HG03342 (cell line): ENCODE measurements around the gene MX1.

ENCODE experiments used
- ATAC-seq: cut with Tn5 transposase; IDR thresholded peaks from one replicate; pipeline ENCODE4 v1.9.1; 2021; ENCODE audit warnings: mild to moderate bottlenecking, moderate library complexity; ENCODE audit not compliant: unreplicated experiment

MX1 gene

DNA sequence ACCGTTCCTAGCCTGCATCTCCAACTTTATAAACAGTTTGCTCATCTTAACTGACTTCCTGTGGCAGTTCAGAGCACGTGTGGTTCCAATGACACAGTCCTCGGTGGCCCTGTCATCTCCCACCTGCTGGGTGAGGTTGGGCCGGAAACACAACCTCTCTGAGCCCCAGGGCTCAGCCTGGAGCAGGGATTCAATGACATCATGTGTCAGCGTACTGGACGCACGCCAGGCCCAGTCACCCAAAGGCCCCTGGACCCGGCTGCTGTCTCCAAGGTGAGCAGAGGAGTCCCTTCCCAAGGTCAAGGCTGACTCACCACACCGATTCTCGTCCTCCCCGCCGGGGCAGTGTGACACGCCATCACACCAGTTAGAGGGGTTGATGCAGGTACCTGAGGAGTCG, 62.0 kb downstream of the MX1 start:
- ATAC-seq: no peak

DNA sequence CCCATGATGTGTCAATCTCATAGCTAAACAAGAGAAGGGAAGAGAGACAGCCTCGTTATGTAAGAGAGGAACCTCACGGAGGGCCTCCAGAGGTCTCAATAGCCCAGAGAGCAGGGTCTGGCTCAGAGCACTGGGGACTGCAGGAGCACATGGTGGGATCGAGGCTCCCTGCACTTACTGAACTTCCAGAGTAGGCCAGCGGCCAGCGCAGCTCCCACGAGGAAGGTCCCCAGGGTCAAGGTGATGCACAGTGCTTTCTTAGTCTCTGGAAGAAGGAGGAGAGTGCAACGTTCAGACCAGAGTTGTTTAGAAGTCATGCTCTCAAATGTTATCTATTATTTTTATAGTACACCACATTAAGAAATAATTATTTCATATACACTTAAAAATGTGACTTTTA, 63.3 kb downstream of the MX1 start:
- ATAC-seq: no peak

DNA sequence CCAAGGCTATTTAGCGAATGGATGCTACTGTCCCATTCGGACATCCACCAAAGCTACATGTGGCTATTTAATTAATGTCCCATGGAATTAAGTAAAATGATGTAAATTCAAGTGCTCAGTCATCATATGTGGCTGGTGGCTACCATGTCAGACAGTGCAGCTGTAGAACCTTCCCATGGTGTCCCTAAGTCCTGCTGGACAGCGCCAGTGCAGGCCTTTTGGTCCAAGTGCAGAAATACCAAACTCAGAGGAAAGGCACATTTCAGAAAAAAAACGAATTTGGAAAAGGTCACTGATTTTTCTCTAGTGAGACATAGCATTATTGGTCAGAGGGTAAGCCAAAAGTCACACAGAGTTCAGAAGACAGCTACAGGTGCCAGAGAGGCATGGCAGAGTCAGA, 64.3 kb downstream of the MX1 start:
- ATAC-seq: no peak

DNA sequence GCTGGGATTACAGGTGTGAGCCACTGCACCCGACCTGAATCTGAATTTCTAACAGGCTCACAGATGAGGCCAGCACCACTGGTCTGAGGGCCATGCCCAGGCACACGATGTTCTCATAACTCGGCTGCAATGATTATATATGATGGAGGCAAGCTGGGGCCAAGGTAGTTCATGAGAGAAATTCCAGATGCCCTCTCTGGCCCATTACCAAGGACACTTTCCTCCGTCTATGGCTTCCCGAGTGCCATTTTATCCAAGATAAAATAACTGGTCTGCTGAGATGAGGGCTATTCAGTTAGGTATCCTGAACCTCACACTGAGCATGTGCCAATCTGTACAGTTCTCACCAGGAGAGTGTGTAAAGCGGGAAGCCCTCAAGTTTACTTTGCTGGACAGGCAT, 65.4 kb downstream of the MX1 start:
- ATAC-seq: no peak

DNA sequence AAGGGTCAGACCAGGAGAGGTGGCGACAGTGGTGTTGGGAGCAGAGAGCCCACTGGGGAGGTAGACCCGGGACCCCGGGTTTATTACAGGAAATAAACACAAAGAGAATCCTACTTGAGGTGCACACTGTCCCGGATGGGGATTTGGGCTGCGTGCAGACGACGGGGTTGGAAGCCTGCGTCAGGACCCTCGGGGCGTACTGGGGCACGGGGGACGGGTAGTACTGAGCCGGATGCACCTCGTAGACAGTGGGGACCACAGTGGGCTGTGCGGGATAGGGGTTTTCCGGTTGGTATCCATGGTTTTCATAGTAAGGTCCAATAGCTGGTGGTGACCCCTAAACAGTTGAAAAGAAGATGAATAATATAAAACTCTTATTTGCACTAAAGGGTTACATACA, 68.2 kb downstream of the MX1 start:
- no peak for ATAC-seq

DNA sequence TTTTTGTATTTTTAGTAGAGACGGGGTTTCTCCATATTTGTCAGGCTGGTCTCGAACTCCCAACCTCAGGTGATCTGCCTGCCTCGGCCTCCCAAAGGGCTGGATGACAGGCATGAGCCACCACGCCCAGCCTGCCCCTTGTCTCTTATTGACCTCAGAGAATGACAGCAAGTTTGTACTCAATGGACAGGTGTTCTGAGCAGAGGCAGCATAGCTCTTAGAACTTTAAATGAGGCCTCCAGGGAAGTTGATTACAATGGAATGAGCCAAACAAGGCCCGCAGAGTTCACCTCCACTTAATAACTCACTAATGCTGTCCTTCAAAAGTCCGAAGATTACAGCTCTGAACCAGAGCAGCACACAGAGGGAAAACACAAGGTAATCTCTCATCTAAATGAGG, 71.0 kb downstream of the MX1 start:
- ATAC-seq: no peak

DNA sequence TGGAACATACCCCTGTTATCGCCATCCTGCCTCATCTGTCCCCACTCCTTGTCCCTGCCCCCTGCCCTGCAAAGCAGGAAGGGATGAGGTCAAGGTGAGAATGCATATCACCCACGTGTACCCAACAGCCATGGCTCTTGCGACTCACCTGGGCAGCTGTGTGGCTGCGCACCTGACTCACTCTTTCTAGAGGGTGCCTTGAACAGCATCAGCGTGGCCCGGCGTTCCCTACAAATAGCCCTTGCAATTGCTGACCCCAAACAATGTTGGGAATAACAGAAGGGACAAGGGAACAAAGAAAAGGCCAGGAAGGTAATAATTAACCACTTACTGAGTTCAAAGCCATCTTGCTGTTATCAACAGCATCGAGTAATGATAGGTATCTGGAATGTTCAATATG, 71.7 kb downstream of the MX1 start:
- ATAC-seq: no peak

DNA sequence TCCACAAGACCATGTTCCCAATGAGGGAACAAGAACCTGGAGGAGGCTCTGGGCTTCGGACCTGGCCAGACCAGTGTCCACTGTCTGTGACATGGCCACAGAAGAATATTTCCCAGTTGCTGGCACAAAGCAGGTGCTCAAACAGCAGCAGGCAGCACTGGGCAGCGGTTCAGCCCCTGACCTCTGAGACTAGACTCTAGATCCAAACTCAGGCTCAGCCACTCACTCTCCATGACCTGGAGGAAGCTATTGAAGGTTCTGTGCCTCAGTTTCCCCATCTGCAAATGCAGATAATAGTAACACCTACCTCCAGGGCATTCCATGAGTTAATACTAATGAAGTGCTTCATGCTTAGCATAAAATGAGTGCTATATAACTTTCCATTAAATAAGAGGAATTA, 73.9 kb downstream of the MX1 start:
- ATAC-seq: no peak

DNA sequence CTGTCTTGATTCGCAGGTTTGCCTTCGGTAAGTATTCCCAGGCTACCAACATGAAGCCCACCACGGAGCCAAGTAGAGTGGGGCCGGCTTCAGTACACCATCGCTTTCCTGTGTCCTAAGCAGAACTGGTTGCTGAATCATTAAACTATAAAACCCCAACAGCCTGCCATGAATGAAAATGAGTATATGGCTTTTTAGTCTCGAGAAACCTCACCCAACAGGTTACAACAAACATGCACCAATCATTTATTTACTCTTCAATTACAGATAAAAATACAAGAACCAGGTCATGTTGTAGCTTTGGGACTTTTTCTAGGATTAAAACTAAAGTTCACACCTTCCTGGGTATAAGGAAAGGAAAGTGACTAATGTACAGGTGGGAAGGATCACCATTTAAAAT, 74.3 kb downstream of the MX1 start:
- no peak for ATAC-seq

DNA sequence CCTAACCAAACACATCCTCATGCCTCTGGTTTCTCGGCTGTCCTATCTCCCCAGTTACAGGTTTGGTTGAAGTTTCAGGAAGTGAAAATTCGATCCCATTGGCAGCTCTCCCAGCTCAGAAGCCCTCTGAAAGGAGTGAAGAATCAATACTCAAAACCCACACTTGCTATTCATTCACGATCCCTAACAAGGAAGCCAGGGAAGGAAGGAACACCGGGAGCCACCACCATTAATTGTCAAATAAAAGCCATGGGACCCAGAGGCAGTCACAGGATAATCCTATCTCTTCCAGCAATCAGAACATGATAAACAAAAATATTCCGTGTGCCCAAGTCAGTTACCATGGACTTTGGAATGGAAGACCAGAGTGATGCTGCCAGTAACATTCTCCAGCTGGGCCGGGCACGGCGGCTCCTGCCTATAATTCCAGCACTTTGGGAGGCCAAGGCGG, 74.9 kb downstream of the MX1 start:
- ATAC-seq: no peak

DNA sequence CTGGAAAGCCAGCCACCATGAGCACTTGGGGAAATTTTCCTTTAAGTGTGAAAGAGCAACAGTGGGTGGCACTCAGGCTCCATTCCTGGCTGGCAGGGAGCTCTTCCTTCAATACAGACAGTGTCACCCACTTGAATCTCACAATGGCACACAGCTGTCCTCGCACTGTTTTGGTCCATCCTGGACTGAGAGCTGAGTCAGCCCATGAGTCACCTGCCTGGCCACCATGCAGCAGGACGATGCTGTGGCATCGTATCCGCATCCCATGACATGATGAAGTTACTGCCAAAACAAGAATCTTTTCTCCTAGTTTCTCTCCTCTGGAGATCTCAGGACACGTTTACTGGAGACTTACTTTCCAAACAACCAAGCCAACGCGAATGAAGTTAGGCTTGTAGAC, 75.9 kb downstream of the MX1 start:
- no peak for ATAC-seq

DNA sequence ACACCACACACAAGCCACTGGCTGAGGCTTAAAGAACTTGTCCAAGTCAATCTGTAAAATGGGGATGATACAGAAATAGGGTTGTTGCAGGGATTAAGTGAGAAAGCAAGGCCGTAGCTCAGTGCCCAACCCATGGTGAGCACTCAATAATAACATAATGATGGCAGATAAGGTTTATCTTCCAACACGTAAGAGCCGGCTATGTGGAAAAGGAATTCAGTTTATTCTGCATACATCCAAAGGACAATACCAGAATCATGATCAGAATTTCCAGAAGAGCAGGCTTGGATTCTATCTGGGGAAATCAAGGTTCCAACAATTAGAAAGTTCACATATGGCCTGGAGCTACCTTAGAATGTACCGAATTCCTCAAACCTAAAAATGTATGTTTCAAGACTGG, 77.3 kb downstream of the MX1 start:
- ATAC-seq: no peak

DNA sequence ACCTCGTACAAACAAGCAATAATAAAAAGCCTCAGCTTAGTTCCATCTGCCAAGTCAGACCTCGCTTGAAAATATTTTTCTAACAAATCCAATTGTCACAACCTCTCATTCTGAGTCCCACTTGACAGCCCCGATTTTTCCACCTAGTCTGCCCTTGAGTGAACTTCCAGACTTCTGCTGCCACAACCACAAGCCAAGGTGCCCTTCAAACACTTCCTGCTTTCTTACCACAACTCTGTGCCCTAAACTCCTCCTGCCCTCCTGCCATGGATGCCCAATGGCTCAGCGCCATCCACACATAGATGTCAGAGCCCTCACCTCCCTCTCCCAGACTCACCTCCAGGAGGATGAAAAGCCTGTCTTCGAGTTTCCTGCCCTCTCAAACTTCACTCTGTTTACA, 78.0 kb downstream of the MX1 start:
- ATAC-seq: no peak

DNA sequence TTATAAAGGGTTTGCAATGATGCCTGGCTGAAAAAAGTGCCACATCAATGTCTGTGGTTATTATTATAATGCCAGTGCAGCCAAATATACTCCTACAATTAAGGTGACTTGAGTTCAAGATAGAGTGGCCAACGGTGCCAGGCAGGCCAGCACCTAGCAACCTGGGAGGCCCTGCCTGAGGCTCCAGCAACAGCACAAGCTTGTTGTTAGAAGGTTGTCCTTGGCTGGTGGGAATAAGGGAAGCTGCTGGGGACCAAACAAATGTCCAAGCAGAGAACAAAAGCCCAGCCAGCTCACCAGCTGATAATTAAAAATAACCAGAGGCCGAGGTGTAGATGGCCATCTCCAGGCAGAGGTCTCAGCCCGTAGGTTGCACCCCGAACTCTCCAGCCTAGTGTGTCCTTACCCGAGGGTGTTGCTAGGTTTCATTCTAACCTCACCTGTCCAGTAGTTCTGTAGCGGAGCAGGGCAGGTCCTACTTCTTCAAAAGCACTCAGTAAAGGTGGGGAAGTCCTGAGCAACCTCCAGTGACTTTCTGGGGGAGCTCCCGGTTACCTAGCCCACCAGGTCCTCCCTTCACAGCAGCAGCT, 80.1 kb downstream of the MX1 start:
- no peak for ATAC-seq

DNA sequence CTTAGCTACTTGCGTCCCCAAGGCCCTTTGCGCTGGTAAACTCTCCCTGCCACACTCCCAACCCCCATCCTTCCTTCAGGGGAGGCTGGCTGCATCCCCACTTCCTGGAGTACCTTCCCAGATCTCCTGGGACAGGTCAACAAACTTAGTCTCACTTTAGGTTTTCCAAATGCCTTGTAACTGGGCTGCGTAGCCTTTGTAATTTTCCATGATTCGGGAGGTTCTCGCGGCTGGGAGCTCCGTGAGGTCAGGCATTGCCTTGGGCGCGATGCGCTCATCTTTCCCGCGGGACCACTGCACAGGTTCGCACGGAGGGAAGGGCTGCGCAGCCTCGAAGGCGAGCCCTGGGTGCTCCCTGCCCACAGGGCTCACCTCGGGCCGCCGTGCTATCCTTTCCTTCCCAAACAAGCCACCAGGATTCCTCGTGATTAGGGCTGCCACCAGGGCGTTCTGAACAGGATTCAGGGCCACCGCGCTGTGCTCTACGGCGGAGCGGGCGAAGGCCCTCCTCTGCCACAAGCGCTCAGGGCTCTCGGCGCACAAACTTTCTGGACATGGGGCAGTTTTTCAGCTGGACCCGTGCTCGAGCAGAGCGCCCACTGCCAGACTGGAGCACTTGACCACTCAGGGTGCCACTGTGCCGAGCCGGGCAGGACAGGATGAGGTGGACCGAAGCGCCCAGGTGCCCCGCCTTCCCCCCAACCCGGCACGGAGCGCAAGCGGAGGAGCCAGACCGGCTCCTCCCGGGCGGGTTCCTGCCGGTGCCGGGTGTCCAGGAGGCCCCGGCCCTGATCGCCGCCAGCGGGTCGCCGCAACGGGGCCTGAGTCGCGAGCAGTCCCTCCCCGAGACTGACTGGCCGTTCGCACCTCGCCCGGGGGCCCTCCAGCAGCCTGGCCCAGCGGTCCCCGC, 80.8 kb downstream of the MX1 start:
- ATAC-seq: no peak

DNA sequence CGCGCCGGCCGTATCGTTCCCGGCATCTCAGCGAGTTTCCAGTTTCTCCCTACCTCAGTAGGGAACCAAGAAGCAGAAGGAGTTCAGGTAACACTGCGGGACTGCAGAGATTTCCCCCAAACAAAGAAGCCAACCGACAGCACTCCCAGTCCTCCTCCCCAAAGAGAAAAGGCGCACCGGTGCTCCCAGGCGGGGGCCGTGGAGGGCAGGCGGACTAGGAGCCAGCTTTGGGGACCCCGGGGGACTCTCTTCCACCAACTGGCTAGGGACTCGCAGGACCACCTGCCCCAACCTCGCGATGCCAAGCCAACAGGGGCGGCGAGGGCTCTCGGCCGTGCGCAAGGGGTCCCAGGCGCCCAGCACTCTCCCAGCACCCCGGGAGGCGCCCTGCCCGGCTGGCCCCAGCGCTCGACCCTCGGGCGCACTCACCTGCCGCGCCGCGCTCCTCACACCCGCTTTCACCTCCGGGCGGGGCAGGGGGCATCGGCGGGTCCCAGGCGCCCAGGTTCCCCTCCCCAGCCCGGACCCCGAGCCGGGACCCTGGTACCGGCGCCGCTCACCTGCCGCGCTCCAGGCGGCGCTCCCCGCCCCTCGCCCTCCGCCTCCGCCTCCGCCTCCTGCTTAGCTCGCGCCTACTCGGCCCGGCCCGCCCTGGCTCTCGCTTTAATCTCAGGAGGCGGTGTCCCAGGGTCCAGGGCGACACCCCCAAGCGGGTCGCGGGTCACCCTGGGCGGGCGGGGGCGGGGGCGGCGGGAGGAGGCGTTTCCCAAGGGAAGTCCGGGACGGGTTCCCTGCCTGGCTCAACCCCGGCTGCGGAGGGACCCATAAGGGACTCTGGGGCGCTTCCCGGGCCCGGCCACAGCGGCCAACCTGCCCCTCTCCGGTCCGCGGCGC, 81.7 kb downstream of the MX1 start, which contains the start of gene TMPRSS2:
TSS of gene TMPRSS2 (minus strand) at position 638 of the 894 bp plus-strand sequence. CDS start 10,025 bp downstream, outside the sequence.
- ATAC-seq: no peak

DNA sequence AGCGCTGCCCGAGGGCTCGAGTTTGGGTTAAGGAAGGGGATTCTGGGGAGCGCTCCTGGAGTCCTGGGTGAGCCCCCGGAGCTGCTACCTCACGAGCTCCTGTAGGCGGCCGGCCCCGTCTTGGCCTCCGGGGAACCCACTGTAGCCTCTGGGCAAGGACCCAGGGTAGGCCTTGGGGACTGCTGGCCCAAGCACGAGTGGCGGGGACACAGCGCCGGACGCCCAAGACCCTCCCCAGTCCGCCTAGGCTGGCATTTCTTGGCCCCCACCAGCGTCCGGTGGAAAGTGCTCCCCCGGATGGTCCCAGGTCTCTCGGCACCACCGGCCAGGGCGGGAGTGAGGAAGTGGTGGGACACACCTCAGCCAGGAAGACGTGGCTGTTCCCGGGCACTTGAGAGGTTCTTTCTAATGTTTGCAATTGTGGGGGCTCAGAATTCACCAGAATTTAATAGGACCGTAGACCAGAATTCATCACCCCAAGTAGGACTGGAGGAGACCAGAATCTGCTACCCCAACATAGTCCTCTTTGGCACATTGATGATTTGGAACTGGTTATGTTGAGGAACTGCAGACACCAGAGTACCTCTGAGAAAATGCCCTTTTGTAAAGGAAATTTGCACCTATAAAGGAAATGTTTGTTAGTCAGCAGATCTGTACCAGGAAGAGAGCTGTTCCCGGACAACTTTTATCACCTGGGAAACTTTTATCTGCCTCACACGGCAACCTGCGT, 82.5 kb downstream of the MX1 start:
- ATAC-seq: no peak
